HG02938 (cell line): Measurements from ENCODE around the gene LRSAM1.

Experiments used
- ATAC-seq: cut with Tn5 transposase; IDR thresholded peaks from one replicate; pipeline ENCODE4 v1.9.1; 2021; ENCODE audit warnings: mild to moderate bottlenecking, moderate library complexity; ENCODE audit not compliant: unreplicated experiment

The LRSAM1 gene

DNA sequence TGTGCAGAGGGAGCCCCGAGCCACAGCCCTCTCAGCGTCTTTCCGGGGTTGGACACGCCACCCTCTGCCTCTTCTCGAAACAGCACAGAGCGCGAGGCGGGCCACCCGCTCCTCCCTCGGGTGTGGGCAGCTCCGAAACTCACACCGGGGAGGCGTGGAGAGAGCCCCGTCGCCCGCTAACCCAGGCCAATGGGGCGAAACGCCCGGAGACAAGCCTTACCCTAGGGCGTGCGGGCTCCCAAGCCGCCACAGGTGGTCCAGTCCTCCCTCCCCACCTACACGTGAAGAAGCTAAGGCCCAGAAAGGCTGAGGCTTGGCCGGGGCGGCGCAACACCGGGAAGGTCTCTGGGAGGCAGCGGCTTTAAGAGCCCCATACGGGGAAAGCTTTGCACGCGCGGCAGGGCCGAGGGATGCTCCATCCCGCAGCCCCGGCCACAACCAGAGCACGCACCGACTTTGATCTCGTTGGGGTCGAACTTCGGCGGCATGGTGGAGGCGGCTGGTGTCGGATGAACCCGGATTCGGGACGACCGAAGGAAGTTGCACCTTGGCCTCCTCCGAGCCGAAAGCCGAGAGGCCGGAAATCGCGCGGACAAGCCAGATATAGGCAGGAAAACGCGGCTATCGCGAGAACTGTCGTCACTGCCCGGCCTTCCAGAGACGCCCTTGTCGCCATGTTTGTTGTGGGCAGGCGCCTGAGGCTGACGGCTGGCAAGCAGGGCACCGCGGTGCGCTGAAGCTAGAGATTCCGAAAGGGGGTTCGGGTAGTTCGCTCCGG, at the start of gene LRSAM1, which contains the start of gene RPL12:
Gene LRSAM1 (plus strand): TSS at position 681 of the 778 bp plus-strand sequence. CDS start 3,018 bp downstream, outside the sequence.
Gene RPL12 (minus strand): TSS at position 577 of the 778 bp plus-strand sequence. CDS start 89 bp downstream, at position 488.
- peak; percentile 67 for ATAC-seq

- no peak for ATAC-seq
These were observed 48.8 kb upstream of the LRSAM1 start for GRCh38 chr9:127402401-127403090.

- no peak for ATAC-seq
These were observed 47.7 kb upstream of the LRSAM1 start for GRCh38 chr9:127403507-127404192.

DNA sequence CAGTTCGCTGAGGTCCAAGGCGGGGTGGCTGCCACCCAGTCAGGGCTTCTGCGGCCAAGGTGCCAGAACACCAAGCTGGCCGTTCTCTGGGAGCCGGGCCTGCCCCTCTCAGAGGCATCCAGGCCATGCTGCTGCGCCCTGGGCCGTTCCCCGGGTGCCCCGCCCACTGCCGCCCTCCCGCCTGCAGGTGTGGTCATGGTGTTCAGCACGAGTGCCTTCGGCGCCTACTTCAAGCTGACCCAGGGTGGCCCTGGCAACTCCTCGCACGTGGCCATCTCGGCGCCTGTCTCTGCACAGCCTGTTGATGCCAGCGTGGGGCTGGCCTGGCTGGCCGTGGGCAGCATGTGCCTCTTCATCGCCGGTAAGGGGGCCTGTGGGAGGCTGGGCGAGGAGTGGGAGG, 46.7 kb upstream of the LRSAM1 start:
- ATAC-seq: no peak

- no peak for ATAC-seq
These were observed 45.8 kb upstream of the LRSAM1 start for GRCh38 chr9:127405344-127406125.

DNA sequence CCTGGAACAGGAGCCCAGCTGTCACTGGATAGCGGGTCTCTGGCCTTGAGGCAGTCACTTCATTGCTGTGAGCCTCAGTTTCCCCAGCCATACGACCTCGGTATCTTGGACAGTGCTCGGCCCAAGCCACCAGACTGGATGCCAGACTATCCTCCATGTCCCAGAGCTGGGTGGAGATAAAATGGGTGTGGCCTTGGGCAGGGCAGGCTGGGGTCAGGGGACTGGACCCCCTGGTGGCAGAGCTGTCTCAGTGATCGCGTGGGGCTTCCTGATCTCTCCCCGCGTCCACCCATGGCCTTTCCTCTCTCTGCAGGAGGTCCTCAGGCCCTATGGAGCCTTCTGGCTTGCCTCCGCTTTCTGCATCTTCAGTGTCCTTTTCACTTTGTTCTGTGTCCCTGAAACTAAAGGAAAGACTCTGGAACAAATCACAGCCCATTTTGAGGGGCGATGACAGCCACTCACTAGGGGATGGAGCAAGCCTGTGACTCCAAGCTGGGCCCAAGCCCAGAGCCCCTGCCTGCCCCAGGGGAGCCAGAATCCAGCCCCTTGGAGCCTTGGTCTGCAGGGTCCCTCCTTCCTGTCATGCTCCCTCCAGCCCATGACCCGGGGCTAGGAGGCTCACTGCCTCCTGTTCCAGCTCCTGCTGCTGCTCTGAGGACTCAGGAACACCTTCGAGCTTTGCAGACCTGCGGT, 44.4 kb upstream of the LRSAM1 start:
- ATAC-seq: no peak

DNA sequence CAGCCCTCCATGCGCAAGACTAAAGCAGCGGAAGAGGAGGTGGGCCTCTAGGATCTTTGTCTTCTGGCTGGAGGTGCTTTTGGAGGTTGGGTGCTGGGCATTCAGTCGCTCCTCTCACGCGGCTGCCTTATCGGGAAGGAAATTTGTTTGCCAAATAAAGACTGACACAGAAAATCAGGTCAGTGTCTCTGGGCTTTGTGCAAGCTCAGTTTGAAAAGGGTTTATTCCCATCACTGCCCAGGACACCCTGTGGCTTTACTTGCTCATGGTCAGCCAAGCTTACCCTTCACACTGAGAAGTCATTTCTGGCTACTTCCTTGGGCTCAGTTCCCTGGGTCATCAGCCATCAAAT, 43.8 kb upstream of the LRSAM1 start:
- no peak for ATAC-seq

GRCh38 chr9:127411122-127411521, 40.2 kb upstream of the LRSAM1 start:
- ATAC-seq: no peak

GRCh38 chr9:127415141-127415540, 36.2 kb upstream of the LRSAM1 start:
- ATAC-seq: no peak

DNA sequence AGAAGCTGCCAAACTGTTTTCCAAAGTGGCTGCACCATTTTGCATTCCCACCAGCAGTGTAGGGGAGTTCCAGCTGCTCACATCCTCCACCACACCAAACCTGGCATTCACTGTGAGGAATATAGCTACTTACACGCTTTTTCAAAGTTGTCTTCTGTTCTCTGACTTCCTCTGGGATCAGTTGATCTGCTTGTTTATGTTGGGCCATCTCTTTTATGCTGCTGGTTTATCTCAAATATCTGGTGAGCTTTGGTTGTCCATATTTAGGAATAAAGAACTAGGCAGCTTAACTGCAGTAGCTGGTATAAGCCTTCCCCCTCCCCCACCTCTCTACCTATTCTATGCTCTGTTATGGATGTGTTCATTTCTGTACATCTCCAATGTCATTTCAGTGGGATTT, 35.7 kb upstream of the LRSAM1 start:
- ATAC-seq: no peak

- ATAC-seq: no peak
These were observed 33.9 kb upstream of the LRSAM1 start for GRCh38 chr9:127417131-127418036.

DNA sequence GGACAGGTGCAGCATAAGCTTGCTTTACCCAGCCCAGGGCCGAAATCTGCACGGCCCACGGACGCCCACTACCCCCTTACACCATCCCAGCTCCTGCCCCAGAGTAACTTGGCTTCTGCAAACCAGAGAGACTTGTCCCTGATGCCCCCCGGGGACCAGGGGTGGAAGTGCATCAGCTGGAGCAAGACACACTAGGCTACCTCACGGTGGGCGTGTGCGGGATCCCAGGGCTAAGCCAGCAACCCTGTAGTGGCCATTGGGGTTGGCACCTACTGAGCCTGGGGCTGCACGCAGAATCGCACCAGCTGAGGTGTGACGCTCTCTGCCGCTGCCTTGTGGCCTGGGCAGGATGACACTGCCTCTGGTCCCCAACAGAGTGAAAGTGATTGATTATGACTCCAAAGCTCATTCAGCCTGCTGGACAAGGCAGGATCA, 33.3 kb upstream of the LRSAM1 start:
- ATAC-seq: no peak

GRCh38 chr9:127419348-127419747, 32.0 kb upstream of the LRSAM1 start:
- ATAC-seq: no peak

GRCh38 chr9:127421057-127421456, 30.3 kb upstream of the LRSAM1 start:
- ATAC-seq: no peak

GRCh38 chr9:127422133-127422782, 29.1 kb upstream of the LRSAM1 start:
- no peak for ATAC-seq

DNA sequence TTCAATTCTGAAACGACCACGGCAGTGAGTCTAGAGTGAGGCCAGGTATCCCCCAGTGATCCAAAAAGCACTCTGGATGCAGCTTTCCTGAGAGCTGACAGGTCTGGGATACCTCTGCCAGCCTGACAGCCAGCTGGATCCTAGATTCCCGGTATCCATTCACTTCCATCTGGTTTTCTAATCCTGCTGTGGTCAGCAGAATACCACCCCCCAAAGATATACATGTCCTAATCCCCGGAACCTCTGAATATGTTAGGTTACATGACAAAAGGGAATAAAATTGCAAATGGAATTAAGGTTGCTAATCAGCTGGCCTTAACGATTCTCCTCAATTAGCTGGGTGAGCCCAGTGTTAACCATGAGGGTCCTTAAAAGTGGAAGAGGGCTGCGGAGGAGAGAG, 28.5 kb upstream of the LRSAM1 start:
- no peak for ATAC-seq

DNA sequence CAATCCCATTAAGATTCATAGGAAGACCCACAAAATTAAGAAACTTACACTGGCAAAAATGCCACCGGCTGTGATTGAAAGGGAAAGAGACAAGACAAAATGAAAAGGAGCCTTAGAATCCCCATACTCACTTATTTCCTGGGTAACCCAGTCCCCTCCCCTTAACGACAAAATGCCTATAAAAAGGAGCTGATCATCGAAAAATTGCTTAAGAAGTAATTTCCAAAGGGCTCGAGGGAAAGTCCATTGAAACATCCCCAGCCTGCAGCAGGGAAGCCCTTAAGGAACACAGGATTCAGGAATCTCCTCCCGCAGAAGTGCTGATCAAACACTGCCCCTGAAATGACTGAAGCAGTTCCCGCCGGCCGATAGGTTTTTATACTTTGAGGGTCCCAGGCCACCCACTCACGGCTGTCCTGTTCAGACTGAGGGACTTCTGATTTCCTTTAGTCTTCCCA, 27.8 kb upstream of the LRSAM1 start:
- peak; percentile 5 for ATAC-seq

GRCh38 chr9:127423934-127424675, 27.2 kb upstream of the LRSAM1 start, which contains the start of gene ZNF79:
TSS of gene ZNF79 (plus strand) at chr9:127424382. CDS start at chr9:127424788, 406 bp downstream.
- ATAC-seq: peak; percentile 71
